Adrenal gland (tissue), 5 donors: ENCODE results near the gene RIMBP2.

Experiments
- CTCF ChIP-seq, 6 experiments: fragments of 450-650 bp in 4 of 6; fragments of 200-600 bp in 2 of 6; sonication (generic) in 1 of 6; IDR thresholded peaks; 1 replicate in 5 of 6; 2 replicates in 1 of 6; pipeline versions ENCODE4 v1.5.1 to v1.8.0; 2016 to 2021; ENCODE audit warnings: antibody characterized with exemption in 6 of 6, mild to moderate bottlenecking in 2 of 6, moderate library complexity in 1 of 6
- POLR2A ChIP-seq, 2 donors: fragments of 450-650 bp; IDR thresholded peaks; one replicate each; pipeline ENCODE4 v1.6.1; 2017; ENCODE audit warnings: antibody characterized with exemption in 2 of 2, mild to moderate bottlenecking in 2 of 2, moderate library complexity in 1 of 2
- donor health status: DM: no; HTN: no; CAD: no.

- TF ChIP-seq CTCF (IDR thresholded peaks at IDR 0.05) = no peak
- TF ChIP-seq POLR2A (IDR thresholded peaks at IDR 0.05) = no peak
These were observed 141.7 kb downstream of the RIMBP2 start for GRCh38 chr12:130574402-130574801.
